Globus pallidus (tissue), 1 donor: ENCODE results near the gene MPPED1.

Experiments used
- DNase-seq: peaks from one replicate; pipeline ENCODE4 v3.0.0-alpha.2; 2015; ENCODE audit warnings: low spot score

Gene MPPED1

DNA sequence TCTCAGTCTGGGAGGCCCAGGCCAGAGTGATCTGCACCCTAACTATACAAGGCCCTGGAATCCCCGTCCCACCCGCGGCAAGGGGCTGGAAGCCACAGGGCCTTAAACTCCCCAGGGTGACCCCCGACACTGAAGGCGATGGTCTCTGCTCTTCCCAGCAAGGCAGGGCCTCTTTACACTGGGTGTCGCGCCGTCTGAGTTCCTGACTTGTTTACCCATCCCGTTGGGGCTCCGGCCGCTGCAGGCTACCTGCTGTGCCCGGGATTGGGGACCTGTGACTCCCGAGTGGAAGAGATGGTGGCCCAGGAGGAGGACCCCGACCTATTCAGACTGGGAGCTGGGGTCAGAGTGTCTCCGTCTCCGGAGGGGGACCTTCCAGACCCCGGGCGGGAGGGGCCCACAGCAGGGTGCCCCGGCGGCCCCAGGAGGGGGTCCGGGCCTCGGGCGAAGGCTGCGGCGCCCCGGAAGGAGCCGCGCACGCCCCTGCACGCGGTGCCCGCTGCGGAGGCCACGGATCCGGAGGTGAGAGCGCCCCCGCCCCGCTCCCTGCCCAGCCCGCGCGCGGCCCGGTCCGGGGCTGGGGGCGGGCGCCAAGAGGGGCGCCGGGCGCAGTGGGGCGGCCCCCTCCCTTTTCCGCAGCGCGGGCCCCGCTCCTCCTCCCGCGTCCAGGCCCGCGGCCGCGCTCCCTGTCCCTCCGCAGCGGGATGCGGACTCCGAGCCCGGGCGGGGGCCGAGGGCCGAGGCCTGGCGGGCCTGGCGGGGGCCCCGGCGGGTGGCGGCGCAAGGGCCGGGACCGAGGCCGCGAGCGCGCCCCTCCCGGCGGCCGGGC is 560 bp upstream of the MPPED1 start:
- DNase-seq: no peak

DNA sequence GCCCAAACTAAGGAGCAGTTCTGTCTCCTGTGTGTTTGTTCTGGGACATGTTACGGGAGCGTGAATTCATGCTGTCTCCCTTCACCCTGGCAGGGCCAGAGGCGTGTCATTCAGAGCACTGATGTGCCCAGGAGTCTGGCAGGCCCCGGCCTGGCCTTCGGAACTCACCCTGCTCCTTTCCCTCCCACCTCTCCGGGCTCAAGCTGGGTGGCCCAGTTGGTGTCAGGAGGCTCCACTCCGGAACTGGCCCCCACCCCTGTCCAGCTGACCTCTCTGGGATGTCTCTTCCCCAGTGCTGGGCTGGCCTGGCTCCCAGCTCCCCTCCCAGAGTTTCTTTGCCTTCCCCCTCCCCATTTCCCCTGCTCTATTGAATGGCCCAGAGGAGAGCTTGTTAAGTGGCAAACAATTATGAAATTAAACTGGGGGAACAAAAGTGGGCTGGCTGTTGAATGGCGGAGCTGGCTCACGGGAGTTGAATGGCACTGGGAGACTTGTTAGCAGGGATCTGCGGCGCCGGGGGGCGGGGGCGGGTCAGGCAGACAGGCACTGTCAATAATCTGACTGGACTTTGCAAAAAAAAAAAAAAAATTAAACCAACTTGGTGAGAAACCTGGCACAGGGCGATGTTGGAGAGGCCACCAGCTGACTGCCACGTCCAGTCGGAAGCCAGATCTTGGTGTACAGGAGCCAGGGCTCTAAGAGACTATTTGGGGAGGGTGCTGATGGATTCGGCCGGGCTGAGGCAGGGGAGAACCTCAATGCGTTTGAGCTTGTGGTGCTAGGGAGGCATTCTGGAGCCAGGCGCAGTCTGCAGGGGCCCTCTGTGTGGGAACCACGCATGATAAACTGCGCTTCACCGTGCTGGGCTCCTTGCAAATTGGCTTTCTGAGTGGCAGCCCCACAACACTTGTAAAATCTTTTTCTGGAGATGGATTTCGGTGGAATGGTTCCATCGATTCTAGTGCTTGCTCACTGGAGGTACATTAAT is 1.3 kb downstream of the MPPED1 start:
- DNase-seq: peak; percentile 26

DNA sequence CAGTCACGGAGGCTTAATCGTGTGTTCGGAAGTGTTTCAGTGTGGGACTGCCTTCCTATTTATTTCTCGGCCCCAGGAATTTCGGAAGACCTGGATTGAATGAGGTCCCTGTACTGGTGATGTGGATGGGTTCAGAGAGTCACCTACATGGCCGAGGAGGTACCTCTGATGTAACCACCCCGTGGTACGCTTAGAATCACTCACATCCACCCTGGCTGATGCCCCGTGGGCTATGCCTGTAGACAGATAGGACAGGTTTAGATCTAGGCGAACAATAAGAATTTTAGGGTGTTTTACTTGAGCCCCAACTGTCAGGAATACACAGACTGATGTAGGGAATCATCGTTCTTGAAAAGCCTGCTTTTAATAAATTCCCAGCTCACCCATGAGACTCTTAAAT is 2.0 kb downstream of the MPPED1 start:
- DNase-seq: no peak

GRCh38 chr22:43415681-43416080 is 3.9 kb downstream of the MPPED1 start:
- DNase-seq: no peak

- DNase-seq: no peak
Measured at GRCh38 chr22:43417555-43417954, 5.7 kb downstream of the MPPED1 start.

DNA sequence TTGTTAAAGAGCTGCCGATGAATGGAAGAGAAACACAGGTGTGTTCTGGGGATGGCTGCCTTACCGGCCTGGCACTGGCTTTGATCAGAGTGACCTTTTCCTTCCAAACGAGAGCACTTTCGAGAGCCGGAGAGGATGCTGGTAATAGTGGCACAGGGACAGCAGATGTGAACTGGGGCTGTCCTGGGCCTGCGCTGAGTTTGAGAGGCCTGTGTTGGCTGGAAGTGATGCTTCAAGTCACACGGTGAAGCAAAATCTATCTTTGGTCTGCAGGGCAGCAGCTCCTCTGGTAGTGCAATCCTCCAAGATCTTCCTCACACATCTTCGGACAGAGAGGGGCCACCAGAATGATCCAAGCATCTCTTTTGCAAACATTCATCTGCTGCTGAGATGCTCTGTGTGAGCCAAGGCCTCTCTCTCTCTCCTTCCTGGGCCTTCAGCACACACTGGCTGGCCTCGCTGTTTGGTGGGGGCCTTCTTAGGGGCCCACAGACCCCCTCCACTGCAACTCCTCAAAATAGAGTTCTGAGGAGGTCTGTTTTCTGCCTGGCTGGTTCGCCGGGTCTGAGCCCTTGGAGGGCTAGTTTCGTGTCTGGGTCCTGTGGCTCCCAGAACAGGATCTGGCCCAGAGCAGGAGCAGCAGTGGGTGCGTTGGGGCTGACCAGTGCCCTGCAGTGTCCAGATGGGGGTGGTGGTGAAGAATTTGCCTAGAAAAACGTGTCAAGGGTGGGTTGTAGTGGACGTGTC is 6.4 kb downstream of the MPPED1 start:
- no peak for DNase-seq

DNA sequence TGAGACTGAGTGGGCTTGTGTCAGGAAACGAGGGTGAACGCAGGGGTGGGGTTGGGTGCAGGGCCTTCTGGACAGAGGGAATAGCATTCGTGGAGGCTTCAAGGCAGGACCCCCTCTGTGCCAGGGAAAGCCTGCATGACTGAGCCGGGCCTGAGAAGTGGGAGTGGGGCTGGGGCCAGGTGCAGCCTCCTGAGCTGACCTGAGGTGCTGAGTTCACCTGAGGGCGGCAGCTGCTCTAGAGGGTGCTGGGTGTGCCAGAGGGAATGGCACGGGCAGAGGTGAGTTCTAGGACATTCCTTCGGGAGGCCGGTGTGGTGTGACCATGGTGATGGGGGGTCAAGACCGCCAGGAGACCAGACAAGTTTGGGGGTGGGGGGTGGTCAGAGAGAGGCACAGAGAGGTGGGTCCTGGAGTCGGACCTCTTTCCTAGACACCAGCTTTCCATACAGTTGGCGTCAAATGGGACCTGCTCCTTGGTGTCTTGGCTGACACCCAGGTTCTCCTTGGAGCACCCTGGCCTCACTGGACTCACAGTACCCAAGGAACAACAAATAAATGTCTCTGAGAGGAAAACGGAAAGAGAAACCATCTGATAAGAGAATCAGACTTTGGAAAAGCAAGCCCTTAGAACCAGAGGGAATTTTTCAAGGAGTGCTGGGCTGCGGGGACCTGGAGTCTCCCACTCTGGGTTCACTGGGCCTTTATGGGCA is 7.7 kb downstream of the MPPED1 start:
- no peak for DNase-seq

DNA sequence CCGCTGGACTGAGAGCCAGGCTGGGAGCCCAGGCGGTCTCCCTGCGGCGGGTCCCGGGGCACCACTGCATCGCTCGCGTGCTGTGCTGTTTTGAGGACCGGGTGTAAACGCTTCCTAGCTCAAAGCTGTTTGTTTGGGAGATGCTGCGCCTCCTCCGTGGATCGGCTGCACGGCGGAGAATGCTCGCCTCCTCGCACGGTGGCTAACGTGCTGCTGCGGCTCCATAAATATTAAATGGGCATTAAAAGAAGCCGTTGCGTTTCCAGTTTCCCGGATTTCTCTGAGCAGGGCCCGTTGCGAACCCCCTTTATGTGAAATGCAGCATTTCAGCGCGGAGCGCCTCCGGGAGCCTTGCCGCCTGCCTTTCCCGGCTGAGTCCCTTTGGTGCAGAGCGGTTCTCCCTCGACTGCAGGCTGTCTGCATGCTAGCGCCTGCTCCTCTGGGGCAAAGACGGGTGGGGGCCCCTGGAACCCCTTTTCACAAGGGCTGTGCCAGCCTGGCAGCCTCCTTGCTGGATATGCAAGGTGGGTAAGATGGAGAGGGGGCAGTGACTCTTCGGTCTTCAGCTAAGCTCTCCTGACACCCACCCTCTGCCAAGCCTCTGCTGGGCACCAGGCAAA is 9.3 kb downstream of the MPPED1 start:
- DNase-seq: no peak

DNA sequence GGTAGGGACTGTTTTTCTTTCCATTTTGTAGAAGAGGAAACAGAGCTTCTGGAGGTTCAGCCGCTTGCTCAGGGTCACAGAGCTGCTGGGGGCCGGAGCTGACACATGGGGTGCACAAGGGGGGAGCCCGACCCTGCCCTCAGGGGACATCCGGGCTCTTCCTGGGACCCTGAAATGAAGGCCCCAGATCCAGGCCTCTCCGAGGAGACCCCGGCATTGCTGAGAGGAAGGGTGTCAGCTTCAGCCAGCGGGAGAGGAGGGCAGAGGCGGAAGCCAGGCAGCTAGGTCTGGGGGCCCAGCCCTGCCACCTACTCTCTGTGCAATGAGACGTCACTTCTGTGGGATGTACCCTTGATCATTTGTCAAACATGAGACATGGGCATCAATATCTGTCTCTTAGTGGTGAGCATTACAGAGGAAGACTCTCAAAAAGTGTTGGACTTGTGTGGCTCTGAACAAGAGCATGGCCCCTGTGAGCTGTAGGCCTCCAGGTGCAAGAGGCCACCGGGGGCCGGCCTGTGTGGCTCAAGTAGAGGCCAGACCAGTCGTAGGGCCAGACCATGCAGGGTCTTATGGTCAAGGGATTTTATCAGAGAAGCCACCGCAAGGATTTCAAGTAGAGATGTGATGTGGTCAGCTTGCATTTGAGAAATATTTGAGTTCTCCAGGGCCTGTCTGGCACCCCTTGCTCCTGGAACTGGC is 10.3 kb downstream of the MPPED1 start:
- no peak for DNase-seq

DNA sequence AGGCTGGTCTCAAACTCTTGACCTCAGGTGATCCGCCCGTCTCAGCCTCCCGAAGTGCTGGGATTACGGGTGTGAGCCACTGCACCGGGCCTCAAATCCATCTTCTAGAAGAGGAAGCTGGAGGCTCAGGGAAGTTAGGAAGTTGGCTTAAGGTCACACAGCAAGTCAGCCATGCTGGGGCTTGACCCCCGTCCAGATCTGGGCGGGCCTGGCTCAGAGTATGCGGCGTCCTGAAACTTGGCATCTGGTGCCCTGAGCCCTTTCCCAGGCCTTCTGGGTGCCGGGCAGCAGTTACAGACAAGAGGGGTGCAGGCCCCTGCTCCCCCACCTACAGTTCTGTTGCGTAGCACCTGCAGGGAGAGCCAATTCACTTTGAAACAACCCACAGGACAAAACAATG is 11.2 kb downstream of the MPPED1 start:
- no peak for DNase-seq

DNA sequence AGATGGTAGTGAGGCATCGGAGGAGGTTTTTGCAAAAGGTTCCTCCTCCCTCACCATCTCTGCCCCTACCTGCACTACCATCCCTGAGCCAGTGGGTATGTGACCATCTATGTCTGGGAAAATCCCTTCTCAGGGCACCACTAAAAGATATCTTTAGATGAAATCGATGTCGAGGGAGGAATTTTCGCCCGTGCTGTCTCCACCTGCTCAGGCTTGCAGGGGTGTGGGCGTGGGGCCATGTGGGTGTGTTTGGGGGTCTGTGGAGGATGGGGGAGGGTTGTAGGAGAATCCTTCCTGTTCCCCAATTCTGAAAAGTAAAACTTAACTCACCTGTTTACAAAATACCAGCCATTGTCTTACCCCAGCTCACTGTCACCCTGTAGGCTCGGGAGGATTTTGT is 12.4 kb downstream of the MPPED1 start:
- no peak for DNase-seq

DNA sequence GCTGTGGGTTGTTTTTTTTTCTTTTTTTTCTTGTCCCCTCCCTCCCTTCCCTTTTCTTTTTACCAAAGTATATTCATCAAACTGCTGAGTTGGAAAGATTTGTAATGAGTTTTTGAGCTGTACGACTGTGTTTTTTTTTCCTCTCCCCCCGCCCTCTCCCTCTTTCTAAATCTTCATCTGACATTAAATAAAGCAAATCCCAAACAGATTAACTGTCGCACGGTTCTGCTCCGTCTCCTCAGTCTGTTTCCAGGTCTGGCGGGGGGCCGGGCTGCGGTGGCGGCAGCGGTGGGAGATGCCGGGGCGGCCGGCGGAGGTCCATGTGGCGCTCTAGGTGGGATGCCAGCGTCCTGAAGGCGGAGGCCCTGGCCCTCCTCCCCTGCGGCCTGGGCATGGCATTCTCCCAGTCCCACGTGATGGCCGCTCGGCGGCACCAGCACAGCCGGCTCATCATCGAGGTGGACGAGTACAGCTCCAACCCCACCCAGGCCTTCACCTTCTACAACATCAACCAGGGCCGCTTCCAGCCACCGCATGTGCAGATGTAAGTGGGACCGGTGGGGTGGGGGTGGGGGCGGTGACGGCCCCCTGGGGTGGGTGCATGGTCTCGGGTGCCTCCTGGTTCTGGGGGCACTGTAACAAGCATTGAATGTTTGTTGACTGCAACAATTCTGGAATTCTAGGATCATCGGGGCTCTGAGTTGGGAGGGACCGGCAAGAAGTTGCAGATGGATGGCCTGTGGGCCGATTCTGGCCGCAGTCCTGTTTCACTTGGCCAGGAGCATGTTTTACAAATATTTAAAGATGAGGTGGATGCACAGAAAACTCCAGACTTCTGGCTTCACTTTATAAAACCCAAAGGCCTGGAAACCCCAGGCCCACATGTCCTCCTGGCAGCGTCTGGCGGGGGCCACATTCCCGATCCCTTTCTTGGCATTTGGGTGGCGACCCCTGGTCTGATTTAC is 13.1 kb downstream of the MPPED1 start:
- DNase-seq: no peak

DNA sequence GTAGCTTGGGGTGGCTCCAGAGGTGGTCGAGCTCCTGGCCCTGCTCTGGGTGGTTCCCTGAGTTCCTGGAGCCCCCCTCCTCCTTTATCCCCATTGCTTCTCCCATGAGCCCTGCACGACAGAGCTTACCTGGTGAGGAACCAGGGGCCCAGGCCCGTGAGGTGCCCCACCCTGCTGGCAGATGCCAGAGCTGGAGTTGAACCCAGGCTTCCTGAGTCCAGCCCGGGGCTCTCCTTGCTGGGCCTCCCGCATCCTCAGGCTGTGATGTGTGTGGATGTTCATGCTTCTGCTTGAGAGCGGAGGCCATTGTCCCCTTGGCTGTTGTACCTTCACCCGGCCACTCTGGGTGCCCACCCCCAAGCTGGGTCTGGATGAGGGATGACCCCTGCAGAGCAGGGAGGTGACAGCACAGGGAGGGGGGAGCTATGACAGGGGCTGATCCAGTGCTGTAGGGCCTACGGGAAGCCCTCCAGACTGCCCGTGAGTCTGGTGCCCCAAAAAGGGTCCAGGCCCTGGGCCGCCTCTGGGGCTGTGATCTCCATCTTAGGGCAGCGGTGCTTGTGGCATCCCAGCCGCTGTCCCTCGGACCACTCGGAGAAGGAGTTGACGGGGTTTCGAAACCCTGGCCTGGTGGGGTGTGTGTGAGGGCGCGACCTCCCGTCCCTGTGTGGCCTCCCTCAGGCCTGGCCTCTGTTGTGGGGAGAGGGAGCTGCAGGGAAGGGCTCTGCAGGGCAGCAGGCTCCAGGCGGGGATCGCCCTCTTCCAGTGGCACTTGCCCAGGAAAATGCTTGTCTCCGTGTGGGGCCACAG is 14.4 kb downstream of the MPPED1 start:
- no peak for DNase-seq

- DNase-seq: no peak
Measured at GRCh38 chr22:43426816-43427215, 15.0 kb downstream of the MPPED1 start.

DNA sequence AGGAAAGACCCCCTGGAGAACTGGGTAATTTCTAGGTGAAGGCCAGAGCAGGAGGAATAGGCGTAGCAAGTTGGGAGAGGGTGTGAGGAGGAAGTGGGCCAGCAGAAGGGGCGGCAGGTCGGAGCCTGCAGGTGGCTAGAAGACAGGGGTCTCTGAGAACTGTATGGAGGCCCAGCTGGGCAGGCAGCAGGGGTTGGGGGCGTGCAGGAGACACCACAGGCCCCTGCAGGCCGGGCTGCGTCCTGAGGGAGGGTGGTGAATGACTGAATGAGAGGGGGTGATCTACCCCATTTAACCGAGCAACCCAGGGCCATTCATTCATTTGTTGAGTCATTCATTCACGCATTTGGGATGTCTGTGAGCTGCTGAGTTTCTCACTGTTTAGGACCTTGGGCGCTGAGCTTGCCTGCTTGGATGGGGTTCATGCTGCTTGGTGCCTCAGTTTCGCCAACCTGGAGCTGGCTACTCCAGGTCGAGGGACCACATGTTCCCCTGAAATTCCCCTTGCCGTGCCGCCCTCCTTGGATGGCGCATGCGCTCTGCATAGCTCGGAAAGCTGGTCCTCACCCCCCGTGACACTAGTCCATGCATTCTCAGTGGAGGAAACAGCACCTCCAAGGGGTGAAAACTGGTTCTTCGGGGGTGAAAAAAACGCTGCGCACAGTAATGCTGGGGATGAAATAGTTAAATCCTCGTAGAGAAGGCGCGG is 15.6 kb downstream of the MPPED1 start:
- DNase-seq: no peak

DNA sequence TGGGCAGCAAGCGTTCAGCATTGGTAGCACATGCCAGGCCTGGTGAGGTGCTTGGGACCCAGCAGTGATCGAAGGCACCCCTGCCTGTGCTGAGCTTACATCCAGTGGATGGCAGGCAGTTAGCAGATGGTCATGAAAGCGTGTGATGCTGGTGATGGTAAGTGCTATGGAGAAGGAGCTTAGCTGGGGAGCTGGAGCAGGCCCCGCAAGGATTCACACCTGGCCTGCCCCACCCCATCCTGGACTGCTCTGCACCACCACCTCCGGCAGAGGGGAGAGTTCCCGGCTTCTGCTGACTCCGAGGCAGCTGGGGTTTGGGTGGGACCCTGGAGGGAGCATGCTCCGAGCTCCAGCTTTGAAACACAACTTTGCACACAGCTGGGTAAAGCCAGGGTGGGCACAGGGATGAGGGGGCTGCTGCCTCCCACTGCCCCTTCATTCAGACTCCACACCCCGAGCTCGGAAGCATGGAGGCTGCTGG is 16.2 kb downstream of the MPPED1 start:
- no peak for DNase-seq

DNA sequence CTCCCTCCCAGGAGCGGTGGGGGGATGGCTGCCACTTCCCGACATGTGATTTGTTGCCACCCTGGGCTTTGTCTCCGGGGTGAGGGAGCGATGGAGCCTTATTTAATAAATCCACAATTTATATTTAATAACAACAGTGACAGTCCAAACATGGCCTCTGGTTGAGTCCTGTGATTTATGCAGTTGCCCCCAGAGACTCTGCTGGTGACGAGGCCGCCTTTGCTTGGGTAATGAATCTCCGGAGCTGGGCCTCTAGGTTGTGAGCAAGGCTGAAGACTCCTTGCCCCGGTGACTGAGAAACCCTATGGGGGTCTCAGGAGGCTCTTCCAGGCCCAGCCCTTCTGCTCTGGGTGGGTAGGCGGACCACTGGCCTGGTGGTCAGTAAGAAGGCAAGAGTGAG is 16.7 kb downstream of the MPPED1 start:
- DNase-seq: no peak

DNA sequence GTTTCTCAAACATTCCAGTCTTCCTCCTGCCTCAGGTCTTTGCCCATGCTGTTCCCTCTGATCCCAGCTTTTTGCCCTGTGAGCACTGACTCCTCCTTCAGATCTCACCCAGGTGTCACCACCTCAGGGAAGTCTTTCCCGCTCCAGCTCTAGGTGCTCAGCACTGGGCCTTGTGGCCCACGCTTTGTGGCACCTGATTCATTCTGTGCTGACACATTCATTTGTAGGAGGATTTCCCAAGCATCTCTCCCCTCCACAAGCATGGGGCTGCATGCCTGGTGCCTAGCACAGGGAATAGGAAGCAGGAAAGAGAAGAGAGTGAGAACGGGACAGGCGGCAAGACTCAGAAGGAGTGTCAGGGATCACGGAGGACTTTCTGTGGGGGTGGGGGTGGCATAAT is 17.6 kb downstream of the MPPED1 start:
- no peak for DNase-seq
